Measurements from ENCODE around the gene SV2C.

SV2C gene

DNA sequence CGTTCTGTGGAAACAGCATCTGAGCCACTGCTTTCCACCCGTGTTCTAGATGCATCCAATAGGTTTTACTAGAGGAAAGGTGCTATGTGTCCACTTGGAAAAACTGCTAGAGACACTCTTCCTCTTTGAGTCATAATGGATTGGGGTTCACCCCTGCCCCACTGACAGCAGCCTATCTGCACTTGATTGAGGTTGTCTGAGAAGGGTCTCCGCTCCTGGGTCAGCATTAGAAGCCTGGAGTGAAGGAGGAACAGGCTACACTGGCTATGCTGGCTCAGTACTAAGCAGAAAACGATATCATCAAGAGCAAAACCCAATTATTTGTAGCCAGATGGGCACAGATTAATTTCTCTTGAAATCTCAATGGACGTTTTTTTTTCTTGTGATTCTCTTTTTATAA, 167.3 kb downstream of the SV2C start:
- DNase-seq (ENCODE audit: low read depth in 3 of 3): no peak

- DNase-seq (ENCODE audit: low read depth in 3 of 3): no peak
These were observed 168.5 kb downstream of the SV2C start for GRCh38 chr5:76251656-76252055.

DNA sequence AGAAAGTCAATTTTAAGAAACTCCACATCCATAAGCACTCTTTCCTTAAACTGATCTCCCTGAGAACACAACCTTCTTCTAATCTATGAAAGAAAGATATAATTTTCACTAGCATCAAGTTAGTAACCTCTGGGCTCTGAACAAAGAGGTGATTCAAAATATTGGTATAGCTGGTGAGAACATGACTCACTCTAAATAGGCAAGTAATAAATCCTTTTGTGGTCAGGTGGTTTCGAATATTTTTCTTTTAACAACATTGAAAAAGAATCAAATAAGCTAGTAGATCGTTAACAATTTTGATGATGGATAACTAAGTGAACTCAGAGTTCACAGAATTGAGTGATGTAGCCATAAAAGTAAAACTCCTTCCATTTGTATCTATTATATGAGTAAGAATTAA, 169.3 kb downstream of the SV2C start:
- no peak for DNase-seq (ENCODE audit: low read depth in 3 of 3)

DNA sequence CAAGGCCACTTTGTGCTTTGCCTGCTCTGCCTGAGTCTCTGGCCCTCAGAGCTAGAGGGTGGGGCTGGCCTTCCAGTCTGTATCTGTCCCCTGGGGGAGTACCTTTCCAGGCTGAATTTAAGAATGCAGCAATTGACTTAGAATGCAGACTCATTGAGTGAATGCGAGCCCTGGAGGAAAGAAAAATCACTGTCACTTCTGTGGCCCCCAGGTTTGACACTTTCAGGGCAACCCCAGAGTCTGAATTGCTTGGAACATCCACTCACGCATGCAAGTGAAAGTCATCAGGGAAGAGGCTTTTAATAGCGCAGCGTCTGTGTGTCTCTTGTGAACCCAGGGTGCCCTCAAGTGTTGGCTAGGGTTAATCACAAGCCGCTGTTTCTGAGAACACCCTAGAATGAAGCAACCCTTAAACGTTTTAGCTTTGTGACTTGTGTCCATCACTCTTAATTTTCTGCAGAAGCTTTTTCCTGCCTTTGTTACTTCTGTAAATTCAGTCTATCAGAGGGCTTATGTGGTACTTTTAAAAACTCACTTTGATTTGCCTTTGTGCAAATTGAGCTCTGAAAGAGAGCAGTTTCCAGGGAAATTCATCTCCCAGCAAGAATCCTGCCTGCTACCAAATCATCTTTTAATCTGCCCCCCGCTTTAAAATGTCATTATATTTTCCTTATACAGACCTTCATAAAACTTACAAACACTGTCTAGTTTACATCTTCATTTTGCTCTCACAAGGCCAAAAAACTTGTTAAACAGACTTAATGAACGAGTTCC, 173.1 kb downstream of the SV2C start:
- DNase-seq (ENCODE audit: low read depth in 3 of 3): peak in 2 of 3 experiments; percentile 23 to 49

DNA sequence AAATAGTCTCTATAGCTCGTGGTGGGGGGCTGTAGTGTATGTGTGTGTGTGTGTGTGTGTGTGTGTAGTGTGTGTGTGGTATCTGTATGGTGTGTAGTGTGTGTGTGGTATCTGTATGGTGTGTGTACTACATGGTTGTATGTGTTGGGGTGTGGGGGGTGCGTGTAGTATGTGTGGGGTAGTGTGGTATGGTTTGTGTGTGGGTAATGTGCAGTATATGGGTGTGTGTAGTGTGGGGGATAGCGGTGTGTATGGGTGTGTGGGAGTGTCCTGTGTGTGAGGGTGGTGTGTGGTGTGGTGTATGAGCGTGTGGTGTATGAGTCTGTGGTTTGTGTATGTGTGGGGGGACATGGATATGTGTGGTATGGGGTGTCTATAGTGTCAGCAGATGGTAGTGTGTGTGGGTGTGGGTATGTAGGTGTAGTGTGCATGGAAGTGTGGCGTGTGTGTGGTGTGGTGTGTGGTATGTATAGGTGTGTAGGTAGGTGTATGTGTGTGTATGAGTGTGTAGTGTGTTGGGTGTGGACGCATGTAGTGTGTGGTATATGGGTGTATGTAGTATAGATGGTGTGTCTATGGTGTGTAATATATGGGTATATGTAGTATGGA, 174.1 kb downstream of the SV2C start:
- DNase-seq (ENCODE audit: low read depth in 3 of 3): no peak

- DNase-seq (ENCODE audit: low read depth in 3 of 3): no peak
These were observed 174.7 kb downstream of the SV2C start for GRCh38 chr5:76257897-76258296.

- no peak for DNase-seq (ENCODE audit: low read depth in 3 of 3)
These were observed 181.5 kb downstream of the SV2C start for GRCh38 chr5:76264681-76265080.

GRCh38 chr5:76269259-76269931, 186.2 kb downstream of the SV2C start:
- DNase-seq (ENCODE audit: low read depth in 3 of 3): no peak

GRCh38 chr5:76269932-76270610, 186.9 kb downstream of the SV2C start:
- DNase-seq (ENCODE audit: low read depth in 3 of 3): no peak

DNA sequence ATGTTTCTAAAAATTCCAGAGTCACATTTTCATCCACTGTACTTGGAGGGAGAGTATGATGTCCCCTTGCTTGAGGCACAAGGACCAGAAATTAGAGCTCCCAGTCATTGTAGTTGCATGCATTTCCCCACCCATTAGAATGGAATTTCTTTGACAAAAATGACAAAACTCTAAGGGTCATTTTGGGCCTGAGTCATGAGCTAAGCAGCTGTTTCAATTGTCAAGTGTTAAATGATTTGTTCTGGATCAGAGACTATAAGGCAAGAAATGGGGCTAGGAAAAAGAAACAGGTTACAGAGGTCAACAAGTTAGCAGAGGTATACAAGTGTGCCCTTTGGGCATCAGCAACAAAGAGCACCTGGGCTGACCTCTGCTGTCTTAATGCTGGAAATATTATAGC, 188.7 kb downstream of the SV2C start:
- no peak for DNase-seq (ENCODE audit: low read depth in 3 of 3)

GRCh38 chr5:76273206-76273885, 190.2 kb downstream of the SV2C start:
- no peak for DNase-seq (ENCODE audit: low read depth in 3 of 3)

DNA sequence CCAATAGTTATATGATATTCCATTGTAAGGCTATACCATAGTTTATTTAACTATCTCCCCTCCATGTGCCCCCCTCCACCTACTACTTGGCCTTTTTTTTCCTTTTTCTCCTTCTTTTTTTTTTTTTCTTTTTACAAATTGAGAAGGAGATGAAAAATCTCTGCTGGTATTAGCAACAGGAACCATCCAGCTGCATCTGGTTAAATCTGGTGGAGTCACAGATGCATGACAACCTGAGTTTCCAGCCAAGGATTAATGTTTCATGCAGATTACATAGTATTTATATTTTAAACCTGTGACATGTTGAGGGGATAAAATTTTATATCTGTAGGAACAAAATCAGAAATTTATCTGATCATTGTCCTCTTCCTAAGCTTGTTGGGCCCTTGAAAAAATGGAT, 191.4 kb downstream of the SV2C start:
- no peak for DNase-seq (ENCODE audit: low read depth in 3 of 3)

DNA sequence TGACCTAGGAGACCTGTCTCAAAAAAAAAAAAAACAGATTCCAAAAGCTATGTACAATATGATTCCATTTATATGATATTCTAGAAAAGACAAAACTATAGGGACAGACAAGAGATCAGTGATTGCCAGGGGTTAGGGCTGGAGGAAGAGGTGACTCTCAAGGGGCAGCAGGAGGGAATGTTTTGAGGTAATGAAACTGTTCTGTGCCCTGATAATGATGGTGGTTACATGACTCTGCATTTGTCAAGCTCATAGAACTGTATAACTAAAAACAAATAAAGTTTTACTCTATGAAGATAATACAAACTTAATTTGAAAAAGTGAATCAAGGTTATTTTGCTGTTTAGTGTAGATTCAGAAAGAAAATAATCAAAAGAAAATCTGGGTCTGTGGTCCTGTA, 194.6 kb downstream of the SV2C start:
- no peak for DNase-seq (ENCODE audit: low read depth in 3 of 3)

GRCh38 chr5:76278261-76278789, 195.1 kb downstream of the SV2C start:
- no peak for DNase-seq (ENCODE audit: low read depth in 3 of 3)

GRCh38 chr5:76280494-76280893, 197.3 kb downstream of the SV2C start:
- DNase-seq (ENCODE audit: low read depth in 3 of 3): no peak

DNA sequence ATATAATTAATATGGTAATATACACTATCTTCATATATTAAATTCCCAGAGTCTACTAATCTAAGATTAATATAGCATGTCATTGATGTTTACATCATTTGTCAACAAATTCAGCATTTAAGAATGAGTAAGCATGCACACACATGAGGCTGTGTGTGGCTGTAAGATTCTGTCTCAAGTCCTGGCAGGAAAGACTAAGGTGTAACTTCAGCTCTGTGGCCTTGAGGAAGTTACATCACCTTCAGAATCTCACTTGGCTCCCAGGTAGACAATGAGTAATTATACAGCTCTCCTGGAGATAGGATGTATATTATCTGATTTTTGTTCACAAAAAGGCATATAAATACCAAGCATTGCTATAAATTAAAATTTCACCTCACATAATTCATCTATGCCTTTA, 200.5 kb downstream of the SV2C start:
- DNase-seq (ENCODE audit: low read depth in 3 of 3): no peak

- DNase-seq (ENCODE audit: low read depth in 3 of 3): no peak
These were observed 206.5 kb downstream of the SV2C start for GRCh38 chr5:76289692-76290091.

GRCh38 chr5:76290321-76290757, 207.2 kb downstream of the SV2C start:
- DNase-seq (ENCODE audit: low read depth in 3 of 3): no peak

- no peak for DNase-seq (ENCODE audit: low read depth in 3 of 3)
These were observed 208.3 kb downstream of the SV2C start for GRCh38 chr5:76291305-76292077.

- no peak for DNase-seq (ENCODE audit: low read depth in 3 of 3)
These were observed 209.6 kb downstream of the SV2C start for GRCh38 chr5:76292620-76293322.

Data from stimulated activated CD4-positive, alpha-beta T cell treated with anti-CD3 and anti-CD28 coated beads, TNF-alpha, amount 100 ng/mL, for 4 hours (primary cell).